Jurkat, Clone E6-1 (cell line): ENCODE data around the gene IQGAP1.

Experiments
- DNase-seq: peaks from one replicate; pipeline ENCODE4 v3.0.0-alpha.2; 2011; ENCODE audit warnings: low read depth, low spot score
- H3K4me3 ChIP-seq: 2 replicates; pipeline ENCODE4 v1.5.1; 2011; ENCODE audit warnings: mild to moderate bottlenecking, low read length, control low read depth, moderate library complexity

IQGAP1 gene

GRCh38 chr15:90364251-90364650 is 23.8 kb upstream of the IQGAP1 start:
- H3K4me3 ChIP-seq = no peak overlapping the region
- DNase-seq = no peak

- H3K4me3 ChIP-seq = no peak overlapping the region
- no peak for DNase-seq
Observed at GRCh38 chr15:90365414-90366055, 22.5 kb upstream of the IQGAP1 start.

GRCh38 chr15:90367576-90367975 is 20.5 kb upstream of the IQGAP1 start:
- no peak for DNase-seq
- no peak overlapping the region for H3K4me3 ChIP-seq

GRCh38 chr15:90375071-90375470 is 13.0 kb upstream of the IQGAP1 start:
- DNase-seq = no peak

GRCh38 chr15:90376789-90377188 is 11.3 kb upstream of the IQGAP1 start:
- peak; percentile 96 for DNase-seq
- H3K4me3 ChIP-seq = peak overlapping the region; percentile 15; the same call in 1 of the 2 replicates

More at GRCh38 chr15:90375071-90375470, 13.0 kb upstream of the IQGAP1 start:
- no peak overlapping the region for H3K4me3 ChIP-seq

GRCh38 chr15:90379263-90379662 is 8.8 kb upstream of the IQGAP1 start:
- DNase-seq = no peak
- H3K4me3 ChIP-seq = no peak overlapping the region

GRCh38 chr15:90381515-90381914 is 6.5 kb upstream of the IQGAP1 start:
- no peak overlapping the region for H3K4me3 ChIP-seq
- DNase-seq = no peak

- no peak for DNase-seq
- no peak overlapping the region for H3K4me3 ChIP-seq
Observed at GRCh38 chr15:90382320-90382719, 5.7 kb upstream of the IQGAP1 start.

GRCh38 chr15:90386221-90386620 is 1.8 kb upstream of the IQGAP1 start:
- H3K4me3 ChIP-seq = no peak overlapping the region
- DNase-seq = no peak

GRCh38 chr15:90388462-90389380 is 679 bp downstream of the IQGAP1 start:
- H3K4me3 ChIP-seq = peak overlapping the region; percentile 88
- DNase-seq = no peak

GRCh38 chr15:90389513-90389912 is 1.5 kb downstream of the IQGAP1 start:
- H3K4me3 ChIP-seq = no peak overlapping the region; the same call in 1 of the 2 replicates
- no peak for DNase-seq

GRCh38 chr15:90393040-90393439 is 5.0 kb downstream of the IQGAP1 start:
- no peak for DNase-seq
- no peak overlapping the region for H3K4me3 ChIP-seq

- no peak overlapping the region for H3K4me3 ChIP-seq
- DNase-seq = no peak
Observed at GRCh38 chr15:90394074-90394473, 6.0 kb downstream of the IQGAP1 start.

GRCh38 chr15:90394748-90395442 is 6.9 kb downstream of the IQGAP1 start:
- DNase-seq = no peak
- H3K4me3 ChIP-seq = no peak overlapping the region

GRCh38 chr15:90396321-90396720 is 8.3 kb downstream of the IQGAP1 start:
- no peak for DNase-seq
- H3K4me3 ChIP-seq = no peak overlapping the region

GRCh38 chr15:90400005-90400758 is 12.1 kb downstream of the IQGAP1 start:
- DNase-seq = no peak
- no peak overlapping the region; the same call in 1 of the 2 replicates for H3K4me3 ChIP-seq

- peak; percentile 87 for DNase-seq
- H3K4me3 ChIP-seq = peak overlapping the region; percentile 2; the same call in 1 of the 2 replicates
Observed at GRCh38 chr15:90400759-90401314, 12.8 kb downstream of the IQGAP1 start.

- no peak for DNase-seq
- H3K4me3 ChIP-seq = no peak overlapping the region
Observed at GRCh38 chr15:90401495-90401894, 13.5 kb downstream of the IQGAP1 start.

- H3K4me3 ChIP-seq = no peak overlapping the region
Observed at GRCh38 chr15:90402223-90402622, 14.2 kb downstream of the IQGAP1 start.

More at GRCh38 chr15:90402223-90402622, 14.2 kb downstream of the IQGAP1 start:
- DNase-seq = no peak
